Transverse colon (tissue), 4 donors: ENCODE results near the gene TTC23. TPM values are rescaled to one million over a fixed set of nuclear protein-coding genes. Genes with fewer than 3 reads are reported as not detected.

Experiments used
- DNase-seq: peaks from one replicate; pipeline ENCODE4 v3.0.0-alpha.2; 2019
- H3K27ac ChIP-seq, 4 donors: fragments of 200-600 bp; sonication (generic); 2 replicates each; pipeline ENCODE4 v1.5.1; 2016 to 2018; ENCODE audit warnings: inconsistent platforms in 4 of 4
- H3K27me3 ChIP-seq: fragments of 200-600 bp; sonication (generic); 2 replicates; pipeline ENCODE4 v1.5.1; 2017; ENCODE audit warnings: inconsistent platforms
- H3K36me3 ChIP-seq, 4 donors: fragments of 200-600 bp; sonication (generic); 2 replicates each; pipeline ENCODE4 v1.5.1; 2017 to 2019; ENCODE audit warnings: inconsistent platforms in 4 of 4
- H3K4me1 ChIP-seq, 4 donors: fragments of 200-600 bp; sonication (generic); 2 replicates each; pipeline ENCODE4 v1.5.1; 2017 to 2020; ENCODE audit warnings: inconsistent platforms in 4 of 4
- H3K4me3 ChIP-seq, 4 donors: fragments of 200-600 bp; sonication (generic); 1 replicate in 1 of 4; 2 replicates in 3 of 4; pipeline versions ENCODE4 v1.5.1 to v1.6.1; 2017 to 2019; ENCODE audit warnings: inconsistent platforms in 4 of 4
- H3K9me3 ChIP-seq, 2 donors: fragments of 200-600 bp; sonication (generic); 2 replicates each; pipeline ENCODE4 v1.5.1; 2017 to 2019; ENCODE audit warnings: inconsistent platforms in 2 of 2
- EP300 ChIP-seq: sonication (generic); formaldehyde crosslinking; IDR thresholded peaks from one replicate; pipeline ENCODE4 v1.6.1; 2017; ENCODE audit warnings: antibody characterized with exemption, low read depth
- POLR2A ChIP-seq: fragments of 450-650 bp; IDR thresholded peaks from one replicate; pipeline ENCODE4 v1.6.1; 2016; ENCODE audit warnings: antibody characterized with exemption, mild to moderate bottlenecking, moderate library complexity
- POLR2AphosphoS5 ChIP-seq, 3 donors: sonication (generic); formaldehyde crosslinking; IDR thresholded peaks; one replicate each; pipeline ENCODE4 v1.6.1; 2016; ENCODE audit warnings: antibody characterized with exemption in 3 of 3
- WGBS, 2 donors: methylation state at CpG; one replicate each; pipeline ENCODE4 v1.1.5; 2018; ENCODE audit warnings: low coverage in 1 of 2; 5-methylcytosine and 5-hydroxymethylcytosine counted together
- in situ Hi-C, 4 donors: fragments of 200-750 bp; cut with MboI; loops; one replicate each; pipeline versions ENCODE4 v1.15.0 to v1.15.1; 2017; ENCODE audit warnings: low sequenced_read_pairs in 3 of 4, low pct_ligation_motif_present in 1 of 4, low pct_unique_long_range_greater_than_20kb in 1 of 4
- intact Hi-C: fragments of 100-400 bp; cut with DNase I; formaldehyde crosslinking; loops from one replicate; pipeline ENCODE4 v1.15.1; 2023; ENCODE audit warnings: low total_unique reads
- total RNA-seq, 4 donors: library from RNA; depleted of rRNA; stranded (reverse); fragments of >200 nt; gene quantifications; one replicate each; pipeline ENCODE4 v1.1.0, GENCODE V29; 2016
- TF ChIP-seq, protein P1 (sequence below), 5 experiments: fragments of 200-600 bp in 3 of 5; fragments of 450-650 bp in 2 of 5; sonication (generic) in 3 of 5; IDR thresholded peaks; 1 replicate in 2 of 5; 2 replicates in 3 of 5; pipeline ENCODE4 v1.5.1; 2016 to 2017; ENCODE audit warnings: antibody characterized with exemption in 5 of 5, inconsistent platforms in 3 of 5, mild to moderate bottlenecking in 2 of 5, moderate library complexity in 1 of 5

Gene TTC23
- total RNA-seq, 4 donors from 2014 or later: 7.8 to 23.5 (median 12.5) TPM

DNA sequence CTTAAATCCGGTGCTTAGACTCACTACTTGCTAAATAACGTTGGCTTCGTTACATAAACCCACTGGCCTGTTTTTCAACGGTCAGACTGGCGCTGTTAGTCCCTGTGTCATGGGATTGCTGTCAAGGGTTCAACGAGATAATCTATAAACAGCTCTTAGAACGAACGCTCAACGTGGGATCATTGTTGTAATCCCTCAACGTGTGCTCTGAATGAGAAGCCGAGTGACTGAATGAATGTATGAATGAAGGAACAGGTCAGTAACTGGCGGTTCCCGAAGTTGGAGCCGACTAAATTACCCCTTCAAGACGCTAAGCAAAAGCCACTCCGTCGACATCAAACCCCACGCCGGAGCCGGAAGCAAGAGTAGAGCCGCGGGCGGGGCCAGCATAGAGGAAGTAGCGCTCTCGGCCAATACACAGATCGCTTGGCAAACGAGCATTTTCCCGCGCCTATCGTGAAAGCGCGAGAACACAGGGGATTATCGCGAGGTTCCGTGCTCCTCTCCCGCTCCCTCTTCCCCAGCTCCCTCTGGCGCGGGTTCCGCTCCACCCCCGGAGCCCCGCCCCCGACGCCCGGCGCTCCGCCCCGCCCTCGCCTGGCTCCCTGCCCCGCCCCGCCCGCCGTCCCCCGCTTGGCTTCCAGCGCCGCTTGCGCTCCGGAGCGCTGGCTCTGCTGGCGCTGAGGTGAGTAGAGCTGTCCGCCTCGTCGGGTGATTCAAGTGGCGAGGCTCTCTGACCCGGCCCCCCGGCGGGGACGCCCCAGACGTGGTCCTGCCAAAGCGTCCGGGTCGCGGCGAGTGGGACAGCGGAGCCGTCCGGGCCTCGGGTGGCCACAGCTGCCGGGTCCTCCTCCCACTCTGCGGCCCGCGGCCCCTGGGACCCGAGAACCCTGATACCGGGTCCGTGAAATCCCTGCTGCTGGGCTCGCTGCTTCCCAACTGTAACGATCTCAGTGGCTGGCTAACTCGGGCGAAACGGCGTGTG lies 1.8 kb upstream of the TTC23 start, which contains the start of gene LRRC28:
LRRC28 (plus strand) TSS at position 625 of the 985 bp plus-strand sequence. CDS start 4,477 bp downstream, outside the sequence.
- Histone ChIP-seq H3K27ac (peak within 1 kb of the TSS; percentile 92 to 95 (median 94)), H3K9me3 (no peaks in the 10 kb centered on the region), H3K27me3 (no peaks in the 10 kb centered on the region), H3K4me3 (peak within 1 kb of the TSS; percentile 69 to 88 (median 84)), H3K4me1 (peaks cover 9 to 57% (median 37%) of the 10 kb centered on the region in 4 donors), H3K36me3 (no peaks in the 10 kb centered on the region)
- DNase-seq: peak; percentile 99
- 0 to 2% methylated on average over 4 to 58 of the region's 90 CpGs for WGBS, 2 donors
- TF ChIP-seq, protein P1, sequence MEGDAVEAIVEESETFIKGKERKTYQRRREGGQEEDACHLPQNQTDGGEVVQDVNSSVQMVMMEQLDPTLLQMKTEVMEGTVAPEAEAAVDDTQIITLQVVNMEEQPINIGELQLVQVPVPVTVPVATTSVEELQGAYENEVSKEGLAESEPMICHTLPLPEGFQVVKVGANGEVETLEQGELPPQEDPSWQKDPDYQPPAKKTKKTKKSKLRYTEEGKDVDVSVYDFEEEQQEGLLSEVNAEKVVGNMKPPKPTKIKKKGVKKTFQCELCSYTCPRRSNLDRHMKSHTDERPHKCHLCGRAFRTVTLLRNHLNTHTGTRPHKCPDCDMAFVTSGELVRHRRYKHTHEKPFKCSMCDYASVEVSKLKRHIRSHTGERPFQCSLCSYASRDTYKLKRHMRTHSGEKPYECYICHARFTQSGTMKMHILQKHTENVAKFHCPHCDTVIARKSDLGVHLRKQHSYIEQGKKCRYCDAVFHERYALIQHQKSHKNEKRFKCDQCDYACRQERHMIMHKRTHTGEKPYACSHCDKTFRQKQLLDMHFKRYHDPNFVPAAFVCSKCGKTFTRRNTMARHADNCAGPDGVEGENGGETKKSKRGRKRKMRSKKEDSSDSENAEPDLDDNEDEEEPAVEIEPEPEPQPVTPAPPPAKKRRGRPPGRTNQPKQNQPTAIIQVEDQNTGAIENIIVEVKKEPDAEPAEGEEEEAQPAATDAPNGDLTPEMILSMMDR (IDR thresholded peaks at IDR 0.05): no peak
- no peak for TF ChIP-seq EP300
- peak; percentile 91 to 99 (median 98) for TF ChIP-seq POLR2AphosphoS5 (IDR thresholded peaks at IDR 0.05)
- TF ChIP-seq POLR2A: peak; percentile 95
- in situ Hi-C loops: loop anchor here in 1 of 4 donors (25.0 kb wide), 1 partner anchor 311 kb away; the partner anchor contains the start of gene MEF2A
- intact Hi-C loops: no loop called here

DNA sequence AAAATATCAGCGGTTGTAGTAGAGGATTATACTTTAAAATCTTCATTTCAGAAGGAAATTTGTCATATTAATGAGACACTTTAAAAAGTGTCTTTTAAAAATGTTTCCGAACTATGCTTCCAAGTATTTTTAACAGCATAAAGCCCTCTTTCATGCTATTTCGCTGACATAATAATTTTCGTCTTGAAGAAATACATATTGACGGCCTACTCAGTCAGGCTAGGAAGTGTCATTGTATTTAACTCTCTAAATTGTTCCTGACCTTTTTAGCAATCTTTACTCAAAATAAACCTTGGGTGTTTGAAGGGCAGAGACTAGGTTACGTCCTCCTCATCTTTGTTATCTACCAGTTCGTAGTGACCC lies 1.1 kb upstream of the TTC23 start:
- no peaks in the 10 kb centered on the region for H3K9me3 ChIP-seq

DNA sequence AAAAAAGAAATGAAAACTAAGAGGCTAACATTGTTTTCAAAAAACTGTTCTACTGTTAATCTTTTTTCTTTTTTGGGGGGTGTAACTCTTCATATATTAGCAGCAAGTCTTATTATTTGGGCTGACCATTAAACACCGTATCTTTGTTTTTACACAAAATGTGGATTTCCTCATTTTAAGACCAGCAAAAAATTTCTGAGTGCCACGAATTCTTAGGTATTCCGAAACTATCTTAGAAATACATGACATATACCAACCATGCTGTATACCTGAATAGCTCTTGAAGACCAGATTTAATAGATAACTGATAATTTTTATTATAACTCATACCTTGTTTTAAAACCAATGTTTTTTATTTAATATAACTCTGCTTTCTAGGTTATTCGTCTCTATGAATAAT lies 620 bp upstream of the TTC23 start:
- no peak for DNase-seq
- H3K27me3 ChIP-seq: no peaks in the 10 kb centered on the region
- no peaks in the 10 kb centered on the region for H3K36me3 ChIP-seq
- WGBS, 2 donors: 25 to 34% methylated on average over 4 of the region's 4 CpGs
- intact Hi-C loops: no loop called here
- H3K9me3 ChIP-seq: no peaks in the 10 kb centered on the region
- peak overlapping the region; percentile 92 to 95 (median 94) for H3K27ac ChIP-seq
- H3K4me1 ChIP-seq: peaks cover 9 to 61% (median 39%) of the 10 kb centered on the region in 4 donors
- in situ Hi-C loops: loop anchor here in 1 of 4 donors (25.0 kb wide), 1 partner anchor 312 kb away; the partner anchor contains the start of gene MEF2A
- H3K4me3 ChIP-seq: peak overlapping the region; percentile 7 to 88 (median 59)
- no peak for TF ChIP-seq POLR2A

More for the DNA sequence above, 1.1 kb upstream of the TTC23 start:
- DNase-seq: no peak
- Histone ChIP-seq H3K27me3 (no peaks in the 10 kb centered on the region), H3K4me3 (peak overlapping the region; percentile 26 to 88 (median 74)), H3K36me3 (no peaks in the 10 kb centered on the region), H3K27ac (peak overlapping the region; percentile 92 to 95 (median 94)), H3K4me1 (peaks cover 9 to 61% (median 39%) of the 10 kb centered on the region in 4 donors)
- TF ChIP-seq EP300: no peak
- no peak for TF ChIP-seq POLR2A
- TF ChIP-seq POLR2AphosphoS5 (IDR thresholded peaks at IDR 0.05): no peak
- TF ChIP-seq, protein P1 (IDR thresholded peaks at IDR 0.05): no peak
- intact Hi-C loops: no loop called here
- in situ Hi-C loops: loop anchor here in 1 of 4 donors (25.0 kb wide), 1 partner anchor 312 kb away; the partner anchor contains the start of gene MEF2A
- 23 to 30% methylated on average over 7 of the region's 7 CpGs for WGBS, 2 donors

DNA sequence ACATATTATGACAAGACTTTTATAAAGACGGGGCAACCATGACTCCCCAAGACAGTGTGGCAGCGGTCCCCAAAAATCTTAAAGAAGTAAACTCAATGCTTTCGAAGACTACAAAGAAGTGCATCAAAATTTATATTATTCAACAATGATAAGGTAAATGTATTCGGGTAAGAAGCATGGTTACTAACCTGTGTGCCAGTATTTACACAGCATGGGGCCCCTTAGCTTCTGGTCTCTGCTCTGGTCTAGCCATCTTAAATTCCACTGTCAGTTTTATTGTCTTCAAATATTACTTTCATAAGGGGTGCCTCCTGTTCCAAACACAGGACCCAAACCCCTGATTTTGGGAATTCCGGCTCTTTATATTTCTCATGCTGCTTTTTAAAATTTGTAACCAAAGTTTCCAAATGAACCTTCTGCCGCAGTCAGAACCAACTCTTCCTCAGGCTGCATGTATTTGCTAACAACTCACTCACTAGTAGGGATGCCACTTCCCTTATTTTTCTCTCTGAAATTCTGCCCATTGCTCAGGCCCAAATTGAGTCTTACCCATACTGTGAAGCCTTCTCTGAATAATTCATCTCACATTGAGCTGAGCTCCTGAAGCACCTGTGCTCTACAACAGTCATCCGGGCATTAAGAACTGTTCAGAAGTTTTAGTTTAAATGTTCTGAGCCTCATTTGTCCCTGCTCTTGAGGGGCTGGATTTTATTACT lies 1.2 kb downstream of the TTC23 start:
- DNase-seq: no peak
- in situ Hi-C loops (no loop called here), intact Hi-C loops (no loop called here)
- no peaks in the 10 kb centered on the region for H3K27me3 ChIP-seq
- peak overlapping the region in 3 of 4 donors; percentile 49 to 88 (median 51) for H3K4me3 ChIP-seq
- H3K4me1 ChIP-seq: peaks cover 9 to 55% (median 39%) of the 10 kb centered on the region in 4 donors
- no peaks in the 10 kb centered on the region for H3K36me3 ChIP-seq
- TF ChIP-seq EP300: no peak
- 47 to 64% methylated on average over 6 to 7 of the region's 7 CpGs for WGBS, 2 donors
- peak overlapping the region; percentile 92 to 95 (median 94) for H3K27ac ChIP-seq
- no peaks in the 10 kb centered on the region for H3K9me3 ChIP-seq
